Measurements from ENCODE around the gene PDLIM1.

The PDLIM1 gene

DNA sequence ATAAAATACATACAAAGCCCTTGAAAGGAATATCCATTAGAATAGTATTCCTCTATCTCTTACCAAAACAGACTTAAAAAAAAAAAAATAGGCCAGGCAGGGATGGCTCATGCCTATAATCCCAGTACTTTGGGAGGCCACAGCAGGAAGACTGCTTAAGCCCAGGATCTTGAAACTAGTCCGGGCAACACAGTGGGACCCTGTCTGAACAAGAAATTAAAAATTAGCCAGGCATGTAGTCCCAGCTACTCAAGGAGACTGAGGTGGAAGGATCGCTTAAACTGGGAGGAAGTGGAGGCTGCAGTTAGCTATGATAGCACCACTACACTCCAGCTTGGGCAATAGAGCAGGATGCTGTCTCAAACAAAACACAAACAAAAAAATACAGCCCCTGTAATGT, 9.6 kb downstream of the PDLIM1 start:
- Histone ChIP-seq H2AFZ (ENCODE audit: low read length) (no peak overlapping the region), H3K9ac (ENCODE audit: low read length) (no peak overlapping the region), H3K4me1 (ENCODE audit: insufficient read depth, low read length, severe bottlenecking) (no peaks in the 10 kb centered on the region), H3K27ac (ENCODE audit: low read depth, low read length, poor library complexity, severe bottlenecking) (no peak overlapping the region), H3K4me3 (ENCODE audit: low read depth, low read length, poor library complexity, severe bottlenecking) (no peak overlapping the region), H4K20me1 (ENCODE audit: insufficient read depth, low read length) (no peaks in the 10 kb centered on the region), H3K36me3 (ENCODE audit: insufficient read depth, low read length) (no peaks in the 10 kb centered on the region), H3F3A (ENCODE audit: insufficient read depth, low read length) (no peaks in the 10 kb centered on the region), H3K27me3 (ENCODE audit: insufficient read depth, low read length) (no peaks in the 10 kb centered on the region), H3K4me2 (ENCODE audit: low read length) (no peak overlapping the region), H3K79me2 (ENCODE audit: insufficient read depth, low read length) (no peaks in the 10 kb centered on the region), H3K9me3 (ENCODE audit: low read length) (no peaks in the 10 kb centered on the region), H3K9me2 (ENCODE audit: low read depth, low read length) (no peaks in the 10 kb centered on the region)
- TF ChIP-seq, protein P1, sequence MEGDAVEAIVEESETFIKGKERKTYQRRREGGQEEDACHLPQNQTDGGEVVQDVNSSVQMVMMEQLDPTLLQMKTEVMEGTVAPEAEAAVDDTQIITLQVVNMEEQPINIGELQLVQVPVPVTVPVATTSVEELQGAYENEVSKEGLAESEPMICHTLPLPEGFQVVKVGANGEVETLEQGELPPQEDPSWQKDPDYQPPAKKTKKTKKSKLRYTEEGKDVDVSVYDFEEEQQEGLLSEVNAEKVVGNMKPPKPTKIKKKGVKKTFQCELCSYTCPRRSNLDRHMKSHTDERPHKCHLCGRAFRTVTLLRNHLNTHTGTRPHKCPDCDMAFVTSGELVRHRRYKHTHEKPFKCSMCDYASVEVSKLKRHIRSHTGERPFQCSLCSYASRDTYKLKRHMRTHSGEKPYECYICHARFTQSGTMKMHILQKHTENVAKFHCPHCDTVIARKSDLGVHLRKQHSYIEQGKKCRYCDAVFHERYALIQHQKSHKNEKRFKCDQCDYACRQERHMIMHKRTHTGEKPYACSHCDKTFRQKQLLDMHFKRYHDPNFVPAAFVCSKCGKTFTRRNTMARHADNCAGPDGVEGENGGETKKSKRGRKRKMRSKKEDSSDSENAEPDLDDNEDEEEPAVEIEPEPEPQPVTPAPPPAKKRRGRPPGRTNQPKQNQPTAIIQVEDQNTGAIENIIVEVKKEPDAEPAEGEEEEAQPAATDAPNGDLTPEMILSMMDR (IDR thresholded peaks at IDR 0.05; ENCODE audit: low read length), result no peak
- TF ChIP-seq EZH2 (IDR thresholded peaks at IDR 0.05; ENCODE audit: borderline replicate concordance, low read length), result no peak

DNA sequence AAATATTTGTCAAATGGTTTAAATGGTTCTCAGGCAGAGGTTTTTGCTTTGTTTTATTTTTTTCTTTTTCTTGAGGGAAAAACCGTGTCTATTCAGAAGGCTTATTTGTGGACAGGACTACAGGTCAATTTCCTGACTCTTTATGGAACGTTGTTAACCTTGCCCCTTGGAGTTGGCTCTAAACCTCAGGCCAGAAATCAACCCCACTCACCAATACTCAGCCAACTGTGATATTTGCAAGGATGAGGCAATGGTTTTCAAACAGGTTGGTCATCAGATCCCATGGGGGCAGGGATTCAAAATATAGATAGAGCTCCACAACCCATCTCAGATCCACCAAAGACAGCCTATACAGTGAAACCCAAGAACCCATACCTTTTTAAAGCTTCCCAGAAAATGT, 10.2 kb downstream of the PDLIM1 start:
- H3K27ac ChIP-seq (ENCODE audit: low read depth, low read length, poor library complexity, severe bottlenecking), result no peak overlapping the region
- H4K20me1 ChIP-seq (ENCODE audit: insufficient read depth, low read length), result no peaks in the 10 kb centered on the region
- H3K4me2 ChIP-seq (ENCODE audit: low read length), result no peak overlapping the region
- H3K9me2 ChIP-seq (ENCODE audit: low read depth, low read length), result no peaks in the 10 kb centered on the region
- no peak overlapping the region for H2AFZ ChIP-seq (ENCODE audit: low read length)
- no peak overlapping the region for H3K9ac ChIP-seq (ENCODE audit: low read length)
- H3K4me1 ChIP-seq (ENCODE audit: insufficient read depth, low read length, severe bottlenecking), result no peaks in the 10 kb centered on the region
- H3K4me3 ChIP-seq (ENCODE audit: low read depth, low read length, poor library complexity, severe bottlenecking), result no peak overlapping the region
- no peaks in the 10 kb centered on the region for H3K9me3 ChIP-seq (ENCODE audit: low read length)
- H3K79me2 ChIP-seq (ENCODE audit: insufficient read depth, low read length), result no peaks in the 10 kb centered on the region
- no peaks in the 10 kb centered on the region for H3K27me3 ChIP-seq (ENCODE audit: insufficient read depth, low read length)
- H3F3A ChIP-seq (ENCODE audit: insufficient read depth, low read length), result no peaks in the 10 kb centered on the region
- no peaks in the 10 kb centered on the region for H3K36me3 ChIP-seq (ENCODE audit: insufficient read depth, low read length)
- no peak for TF ChIP-seq EZH2 (IDR thresholded peaks at IDR 0.05; ENCODE audit: borderline replicate concordance, low read length)
- TF ChIP-seq, protein P1 (IDR thresholded peaks at IDR 0.05; ENCODE audit: low read length), result no peak

DNA sequence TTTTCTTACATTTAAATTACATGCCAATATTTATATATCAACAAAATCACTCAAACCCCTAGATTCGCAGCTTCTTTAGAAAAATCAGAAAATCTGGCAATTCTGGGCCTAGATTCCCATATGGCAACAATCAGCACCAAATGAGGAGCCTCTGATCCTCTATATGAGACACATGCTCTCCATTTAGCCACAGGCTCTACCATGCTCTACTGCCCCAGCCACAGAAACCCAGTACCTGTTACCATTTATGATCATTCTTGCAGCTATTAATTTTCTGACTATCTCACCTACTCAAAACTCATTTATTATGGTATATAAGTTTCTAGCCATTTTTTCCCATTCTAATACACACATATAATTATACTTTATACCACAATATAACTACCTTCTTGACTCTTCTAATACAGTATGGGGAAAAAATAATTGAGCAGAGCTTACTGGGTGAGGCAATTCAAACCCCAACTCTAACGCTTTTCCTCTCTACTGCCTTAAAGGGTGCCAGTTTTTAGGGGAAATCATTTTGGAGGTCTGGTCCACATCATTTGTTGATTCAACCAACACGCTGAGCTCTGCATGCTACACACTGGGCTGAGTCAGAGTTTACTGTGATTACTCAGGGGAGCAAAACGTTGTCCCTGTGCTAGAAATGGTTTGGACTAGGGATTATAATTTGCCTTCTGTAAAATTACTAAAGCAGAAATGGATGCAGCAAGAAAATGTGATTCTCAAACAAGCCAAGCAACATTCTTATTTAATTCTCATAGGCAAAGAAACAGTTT, 11.6 kb downstream of the PDLIM1 start:
- no peak overlapping the region for H3K4me3 ChIP-seq (ENCODE audit: low read depth, low read length, poor library complexity, severe bottlenecking)
- no peaks in the 10 kb centered on the region for H3K9me2 ChIP-seq (ENCODE audit: low read depth, low read length)
- H3K9me3 ChIP-seq (ENCODE audit: low read length), result no peaks in the 10 kb centered on the region
- H4K20me1 ChIP-seq (ENCODE audit: insufficient read depth, low read length), result no peaks in the 10 kb centered on the region
- H3F3A ChIP-seq (ENCODE audit: insufficient read depth, low read length), result no peaks in the 10 kb centered on the region
- H3K79me2 ChIP-seq (ENCODE audit: insufficient read depth, low read length), result no peaks in the 10 kb centered on the region
- no peak overlapping the region for H3K4me2 ChIP-seq (ENCODE audit: low read length)
- TF ChIP-seq, protein P1 (IDR thresholded peaks at IDR 0.05; ENCODE audit: low read length), result no peak
- TF ChIP-seq EZH2 (IDR thresholded peaks at IDR 0.05; ENCODE audit: borderline replicate concordance, low read length), result no peak
- no peak overlapping the region for H3K27ac ChIP-seq (ENCODE audit: low read depth, low read length, poor library complexity, severe bottlenecking)
- no peaks in the 10 kb centered on the region for H3K27me3 ChIP-seq (ENCODE audit: insufficient read depth, low read length)
- H2AFZ ChIP-seq (ENCODE audit: low read length), result no peak overlapping the region
- no peak overlapping the region for H3K9ac ChIP-seq (ENCODE audit: low read length)
- no peaks in the 10 kb centered on the region for H3K4me1 ChIP-seq (ENCODE audit: insufficient read depth, low read length, severe bottlenecking)
- H3K36me3 ChIP-seq (ENCODE audit: insufficient read depth, low read length), result no peaks in the 10 kb centered on the region
